KOPT-K1 (cell line): ENCODE measurements around the gene ABCA9.

Source experiments
- H3K27ac ChIP-seq: fragments of 200-600 bp; sonication (generic); 2 replicates; pipeline ENCODE4 v1.5.1; 2016; ENCODE audit warnings: antibody characterized with exemption, mild to moderate bottlenecking, low read depth, low read length; ENCODE audit not compliant: poor library complexity, severe bottlenecking
- H3K36me3 ChIP-seq: fragments of 200-600 bp; sonication (generic); 2 replicates; pipeline ENCODE4 v1.5.1; 2017; ENCODE audit warnings: antibody characterized with exemption, mild to moderate bottlenecking, low read length, moderate library complexity; ENCODE audit not compliant: insufficient read depth
- H3K9me3 ChIP-seq: fragments of 200-600 bp; sonication (generic); 2 replicates; pipeline ENCODE4 v1.5.1; 2017; ENCODE audit warnings: antibody characterized with exemption, low read length, mild to moderate bottlenecking; ENCODE audit not compliant: insufficient read depth, poor library complexity, severe bottlenecking

Gene ABCA9

DNA sequence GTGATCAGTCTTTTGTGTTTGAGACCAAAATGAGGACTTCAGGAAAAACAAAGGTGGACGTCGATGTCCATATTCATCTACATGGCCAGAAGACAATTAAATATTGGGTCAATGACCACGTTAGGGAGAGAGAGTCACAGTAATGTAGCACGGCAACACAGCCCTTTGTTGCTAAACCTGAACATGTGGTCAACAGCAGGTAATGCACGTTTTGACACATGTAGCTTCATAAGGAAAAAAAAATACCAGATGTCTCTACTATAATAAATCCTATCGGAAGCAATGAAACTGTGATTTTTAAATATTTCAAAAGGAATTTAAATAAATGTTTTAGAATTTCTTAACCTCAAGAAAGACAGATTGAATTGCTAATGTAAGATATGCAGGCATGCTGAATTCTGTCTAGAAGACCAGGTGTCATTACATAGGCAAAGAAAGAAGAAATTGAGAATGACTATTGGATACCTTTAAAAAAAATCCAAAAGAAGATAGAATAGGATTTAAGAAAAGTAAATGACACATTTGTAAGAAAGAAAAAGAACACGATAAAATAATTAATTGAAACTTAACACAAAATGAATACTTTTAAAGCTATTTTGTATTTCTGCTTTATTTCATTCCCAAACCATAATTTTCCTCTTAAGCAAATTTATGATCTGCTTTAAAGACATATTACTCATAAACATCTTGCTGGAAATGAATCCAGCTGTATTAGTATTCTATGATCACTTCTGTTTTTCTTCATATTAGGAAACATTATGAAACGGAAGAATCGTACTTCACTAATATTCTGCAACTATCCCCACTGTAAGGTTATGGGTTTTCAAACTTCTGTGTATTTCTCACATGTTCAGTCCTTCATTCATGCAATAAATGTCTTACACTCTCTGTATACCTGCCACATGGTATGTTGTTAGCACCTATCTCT, 135.7 kb downstream of the ABCA9 start:
- no peak overlapping the region for H3K27ac ChIP-seq
- no peaks in the 10 kb centered on the region for H3K9me3 ChIP-seq
- H3K36me3 ChIP-seq = no peaks in the 10 kb centered on the region
